ENCODE data around the gene FTO. TPM values are rescaled to one million over a fixed set of nuclear protein-coding genes. Genes with fewer than 3 reads are reported as not detected.

FTO gene
- polyA plus RNA-seq, 1 experiment, result 135 TPM

DNA sequence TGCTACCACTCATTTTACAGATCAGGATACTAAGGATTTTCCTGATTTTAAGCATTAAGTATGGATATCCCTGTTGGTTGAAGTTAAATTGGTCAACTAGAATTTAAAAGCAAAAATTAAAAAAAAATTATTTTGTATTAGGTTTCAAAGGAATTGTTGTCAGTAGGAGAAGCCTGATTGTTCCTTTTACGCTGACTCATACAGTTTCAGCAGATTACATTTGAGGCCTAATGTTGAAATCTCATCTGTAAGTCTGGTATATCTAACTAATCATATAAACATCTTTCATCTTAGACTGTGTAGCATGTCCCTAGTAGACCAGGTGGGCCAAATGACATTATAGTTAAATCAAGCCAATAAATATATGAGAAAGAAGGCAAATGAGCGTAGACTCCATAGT is 83.5 kb downstream of the FTO start:
- ChIA-PET POLR2A (no interaction called here), CTCF (no interaction called here)
- no peaks in the 10 kb centered on the region; the same call in 1 of the 2 replicates for H3K9me3 ChIP-seq (ENCODE audit: control insufficient read depth, insufficient read depth, low read length)
- TF ChIP-seq, protein P1, sequence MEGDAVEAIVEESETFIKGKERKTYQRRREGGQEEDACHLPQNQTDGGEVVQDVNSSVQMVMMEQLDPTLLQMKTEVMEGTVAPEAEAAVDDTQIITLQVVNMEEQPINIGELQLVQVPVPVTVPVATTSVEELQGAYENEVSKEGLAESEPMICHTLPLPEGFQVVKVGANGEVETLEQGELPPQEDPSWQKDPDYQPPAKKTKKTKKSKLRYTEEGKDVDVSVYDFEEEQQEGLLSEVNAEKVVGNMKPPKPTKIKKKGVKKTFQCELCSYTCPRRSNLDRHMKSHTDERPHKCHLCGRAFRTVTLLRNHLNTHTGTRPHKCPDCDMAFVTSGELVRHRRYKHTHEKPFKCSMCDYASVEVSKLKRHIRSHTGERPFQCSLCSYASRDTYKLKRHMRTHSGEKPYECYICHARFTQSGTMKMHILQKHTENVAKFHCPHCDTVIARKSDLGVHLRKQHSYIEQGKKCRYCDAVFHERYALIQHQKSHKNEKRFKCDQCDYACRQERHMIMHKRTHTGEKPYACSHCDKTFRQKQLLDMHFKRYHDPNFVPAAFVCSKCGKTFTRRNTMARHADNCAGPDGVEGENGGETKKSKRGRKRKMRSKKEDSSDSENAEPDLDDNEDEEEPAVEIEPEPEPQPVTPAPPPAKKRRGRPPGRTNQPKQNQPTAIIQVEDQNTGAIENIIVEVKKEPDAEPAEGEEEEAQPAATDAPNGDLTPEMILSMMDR (IDR thresholded peaks at IDR 0.05; ENCODE audit: low read depth, low read length), result no peak
- no peaks in the 10 kb centered on the region for H3K27me3 ChIP-seq (ENCODE audit: control insufficient read depth, insufficient read depth, low read length)
- no peak for DNase-seq (ENCODE audit: low read depth, low spot score)
- no peak overlapping the region for H3K4me3 ChIP-seq (ENCODE audit: low read depth, low read length)
- no peak overlapping the region for H3K27ac ChIP-seq (ENCODE audit: low read depth, low read length)

DNA sequence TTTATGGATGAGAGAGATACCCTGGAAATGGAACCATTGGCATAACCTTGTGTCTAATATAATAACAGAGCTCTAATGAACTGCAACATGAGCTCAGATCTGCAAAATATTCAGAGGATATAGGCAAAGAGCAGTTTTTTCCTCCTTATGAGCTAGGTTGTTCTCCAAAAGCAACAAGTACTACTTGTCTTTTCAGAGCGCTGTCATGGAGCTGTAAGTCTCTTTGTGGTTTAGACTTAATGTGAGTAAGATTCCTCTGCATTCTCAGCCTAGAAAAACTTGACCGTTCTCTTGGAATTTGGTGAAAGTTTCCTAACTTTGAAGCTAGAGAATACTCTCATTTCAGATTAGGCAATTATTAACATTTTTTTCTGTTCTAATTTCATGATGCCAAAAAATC is 85.2 kb downstream of the FTO start:
- TF ChIP-seq, protein P1 (IDR thresholded peaks at IDR 0.05; ENCODE audit: low read depth, low read length), result no peak
- DNase-seq (ENCODE audit: low read depth, low spot score), result peak; percentile 32
- H3K9me3 ChIP-seq (ENCODE audit: control insufficient read depth, insufficient read depth, low read length), result no peaks in the 10 kb centered on the region; the same call in 1 of the 2 replicates
- no peak overlapping the region for H3K4me3 ChIP-seq (ENCODE audit: low read depth, low read length)
- no peaks in the 10 kb centered on the region for H3K27me3 ChIP-seq (ENCODE audit: control insufficient read depth, insufficient read depth, low read length)
- POLR2A ChIA-PET, result interaction anchor here (1.1 kb wide), 1 partner anchor 13 kb away, joined by 4 read pairs; no protein-coding TSS in a partner anchor
- CTCF ChIA-PET, result interaction anchor here (0.7 to 1.1 kb wide), 3 partner anchors 11 to 874 kb away, joined by 3 read pairs; no protein-coding TSS in a partner anchor
- no peak overlapping the region for H3K27ac ChIP-seq (ENCODE audit: low read depth, low read length)

DNA sequence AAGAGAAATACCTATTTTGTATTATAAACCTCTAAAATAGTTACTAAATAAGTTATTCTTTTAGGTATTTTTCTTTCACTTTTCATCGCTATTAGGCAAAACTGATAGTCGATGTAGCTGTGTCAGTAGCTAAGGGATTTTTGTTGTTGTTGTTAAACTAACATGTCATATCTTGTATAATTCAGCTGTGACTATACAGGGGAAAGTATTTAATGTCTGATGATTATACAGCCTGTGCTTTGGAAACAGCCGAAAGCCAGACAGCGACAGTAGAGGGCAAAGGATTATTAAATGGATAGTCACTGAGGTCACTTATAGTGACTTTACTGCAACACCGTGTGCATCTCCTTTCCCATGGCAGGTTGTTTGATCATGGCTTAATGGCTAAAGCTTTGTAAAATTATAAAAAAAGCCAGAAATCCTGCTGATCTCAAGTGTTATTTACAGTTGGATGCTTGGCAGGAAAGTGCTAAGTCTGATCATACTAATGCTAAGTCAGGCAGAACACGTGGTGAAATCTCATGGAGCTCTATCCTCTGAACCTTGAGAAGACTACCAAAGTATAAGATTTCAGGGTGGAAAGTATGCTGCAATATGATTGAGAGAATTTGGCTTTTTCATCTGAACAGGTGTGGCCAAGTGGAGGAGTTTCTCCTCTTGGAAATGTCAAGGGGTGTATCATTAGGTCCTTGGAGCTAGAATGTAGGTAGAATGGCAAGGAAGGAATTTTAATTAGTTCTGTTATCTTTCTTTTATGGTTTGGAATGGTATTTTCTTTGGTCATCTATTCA is 88.4 kb downstream of the FTO start:
- no peaks in the 10 kb centered on the region for H3K27me3 ChIP-seq (ENCODE audit: control insufficient read depth, insufficient read depth, low read length)
- no peak overlapping the region for H3K27ac ChIP-seq (ENCODE audit: low read depth, low read length)
- ChIA-PET POLR2A (no interaction called here), CTCF (no interaction called here)
- TF ChIP-seq, protein P1 (IDR thresholded peaks at IDR 0.05; ENCODE audit: low read depth, low read length), result no peak
- no peak overlapping the region for H3K4me3 ChIP-seq (ENCODE audit: low read depth, low read length)
- no peak for DNase-seq (ENCODE audit: low read depth, low spot score)
- no peaks in the 10 kb centered on the region; the same call in 1 of the 2 replicates for H3K9me3 ChIP-seq (ENCODE audit: control insufficient read depth, insufficient read depth, low read length)

DNA sequence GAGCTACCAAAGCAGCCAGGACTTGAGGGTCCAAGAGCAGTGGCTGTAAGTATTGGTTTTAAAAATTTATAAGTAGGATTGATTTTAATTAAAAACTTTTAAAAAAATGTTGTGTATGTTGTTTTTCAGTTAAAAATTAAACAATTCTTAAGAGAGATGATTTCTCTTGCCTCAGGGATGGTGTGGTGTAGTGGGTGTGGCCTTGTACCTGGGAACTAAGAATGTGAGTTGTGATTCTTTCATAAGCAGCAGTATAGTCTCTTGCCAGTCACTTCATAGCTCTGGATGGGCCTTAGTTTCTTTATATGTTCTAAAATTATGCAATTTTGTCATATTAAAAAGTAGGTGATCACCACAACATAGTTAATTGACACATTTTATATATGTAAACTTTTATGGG is 99.5 kb downstream of the FTO start:
- CTCF ChIA-PET, result interaction anchor here (0.6 kb wide), 1 partner anchor 31 kb away, joined by 3 read pairs; no protein-coding TSS in a partner anchor
- POLR2A ChIA-PET, result no interaction called here

DNA sequence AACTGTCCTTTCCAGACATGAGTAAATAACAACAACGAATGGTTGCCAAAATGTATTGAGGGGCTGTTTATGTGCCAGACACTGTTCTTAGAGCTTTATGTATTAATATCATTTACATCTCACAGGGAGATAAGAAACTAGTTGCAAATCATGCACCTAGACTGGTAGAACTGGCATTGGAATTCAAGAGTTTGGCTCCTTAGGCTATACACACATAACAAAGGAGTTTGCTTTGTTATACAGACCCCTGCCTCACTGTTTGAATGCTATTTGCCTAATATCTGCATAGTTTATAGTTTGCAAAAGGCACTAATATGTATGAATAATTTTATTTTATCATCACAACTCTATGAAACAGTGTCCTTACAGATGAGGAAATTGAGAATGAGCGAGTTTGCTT is 100.0 kb downstream of the FTO start:
- CTCF ChIA-PET, result interaction anchor here (0.7 kb wide), 1 partner anchor 20 kb away, joined by 4 read pairs; no protein-coding TSS in a partner anchor
- TF ChIP-seq, protein P1 (IDR thresholded peaks at IDR 0.05; ENCODE audit: low read depth, low read length), result no peak
- Histone ChIP-seq H3K9me3 (ENCODE audit: control insufficient read depth, insufficient read depth, low read length) (no peaks in the 10 kb centered on the region), H3K4me3 (ENCODE audit: low read depth, low read length) (no peak overlapping the region), H3K27me3 (ENCODE audit: control insufficient read depth, insufficient read depth, low read length) (no peaks in the 10 kb centered on the region), H3K27ac (ENCODE audit: low read depth, low read length) (no peak overlapping the region)
- no peak for DNase-seq (ENCODE audit: low read depth, low spot score)
- POLR2A ChIA-PET, result no interaction called here

More for the DNA sequence above, 99.5 kb downstream of the FTO start:
- Histone ChIP-seq H3K9me3 (ENCODE audit: control insufficient read depth, insufficient read depth, low read length) (no peaks in the 10 kb centered on the region), H3K4me3 (ENCODE audit: low read depth, low read length) (no peak overlapping the region), H3K27ac (ENCODE audit: low read depth, low read length) (no peak overlapping the region), H3K27me3 (ENCODE audit: control insufficient read depth, insufficient read depth, low read length) (no peaks in the 10 kb centered on the region)
- TF ChIP-seq, protein P1 (IDR thresholded peaks at IDR 0.05; ENCODE audit: low read depth, low read length), result no peak
- no peak for DNase-seq (ENCODE audit: low read depth, low spot score)

All from AG04450 (cell line).